GM13976 (cell line): ENCODE results near the gene OR2A12.

Source experiments
- DNase-seq: peaks from one replicate; pipeline ENCODE4 v3.0.0; 2012; ENCODE audit warnings: low spot score
- in situ Hi-C: fragments of 300-500 bp; cut with MboI; formaldehyde crosslinking; loops from one replicate; pipeline ENCODE4 v1.12.0; 2022; ENCODE audit warnings: low sequenced_read_pairs, mixed read lengths, inconsistent platforms; ENCODE audit not compliant: unreplicated experiment
- TF ChIP-seq, protein P1 (sequence below): IDR thresholded peaks from 2 replicates; pipeline ENCODE4 v1.5.1; 2012; ENCODE audit warnings: borderline replicate concordance, mild to moderate bottlenecking; ENCODE audit not compliant: insufficient read depth; ENCODE audit errors: extremely low read depth, missing control alignments, control extremely low read depth

The OR2A12 gene, protein sequence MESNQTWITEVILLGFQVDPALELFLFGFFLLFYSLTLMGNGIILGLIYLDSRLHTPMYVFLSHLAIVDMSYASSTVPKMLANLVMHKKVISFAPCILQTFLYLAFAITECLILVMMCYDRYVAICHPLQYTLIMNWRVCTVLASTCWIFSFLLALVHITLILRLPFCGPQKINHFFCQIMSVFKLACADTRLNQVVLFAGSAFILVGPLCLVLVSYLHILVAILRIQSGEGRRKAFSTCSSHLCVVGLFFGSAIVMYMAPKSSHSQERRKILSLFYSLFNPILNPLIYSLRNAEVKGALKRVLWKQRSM

DNA sequence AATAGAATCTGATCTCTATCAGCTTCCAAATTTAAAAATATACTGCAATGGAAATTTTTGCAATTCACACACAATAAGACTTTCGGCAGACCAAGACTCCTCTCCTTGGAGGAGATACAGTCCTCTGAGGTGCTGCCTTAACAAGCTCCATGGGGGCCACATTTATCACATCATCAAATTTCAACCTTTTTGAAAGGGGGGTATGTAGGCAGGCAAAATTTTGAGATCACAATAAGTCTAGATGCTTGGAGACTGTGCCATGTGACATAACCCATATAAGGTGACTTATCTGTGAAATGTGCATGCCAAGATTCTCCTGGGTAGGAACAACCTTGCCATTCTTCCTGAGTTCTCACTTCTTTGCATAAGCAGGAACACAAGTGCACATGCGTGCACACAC is at the start of gene OR2A12:
Gene OR2A12 (plus strand): TSS at position 301 of the 400 bp plus-strand sequence. CDS start 8,830 bp downstream, outside the sequence.
- in situ Hi-C loops = no loop called here
- TF ChIP-seq, protein P1, sequence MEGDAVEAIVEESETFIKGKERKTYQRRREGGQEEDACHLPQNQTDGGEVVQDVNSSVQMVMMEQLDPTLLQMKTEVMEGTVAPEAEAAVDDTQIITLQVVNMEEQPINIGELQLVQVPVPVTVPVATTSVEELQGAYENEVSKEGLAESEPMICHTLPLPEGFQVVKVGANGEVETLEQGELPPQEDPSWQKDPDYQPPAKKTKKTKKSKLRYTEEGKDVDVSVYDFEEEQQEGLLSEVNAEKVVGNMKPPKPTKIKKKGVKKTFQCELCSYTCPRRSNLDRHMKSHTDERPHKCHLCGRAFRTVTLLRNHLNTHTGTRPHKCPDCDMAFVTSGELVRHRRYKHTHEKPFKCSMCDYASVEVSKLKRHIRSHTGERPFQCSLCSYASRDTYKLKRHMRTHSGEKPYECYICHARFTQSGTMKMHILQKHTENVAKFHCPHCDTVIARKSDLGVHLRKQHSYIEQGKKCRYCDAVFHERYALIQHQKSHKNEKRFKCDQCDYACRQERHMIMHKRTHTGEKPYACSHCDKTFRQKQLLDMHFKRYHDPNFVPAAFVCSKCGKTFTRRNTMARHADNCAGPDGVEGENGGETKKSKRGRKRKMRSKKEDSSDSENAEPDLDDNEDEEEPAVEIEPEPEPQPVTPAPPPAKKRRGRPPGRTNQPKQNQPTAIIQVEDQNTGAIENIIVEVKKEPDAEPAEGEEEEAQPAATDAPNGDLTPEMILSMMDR = no peak
- no peak for DNase-seq

DNA sequence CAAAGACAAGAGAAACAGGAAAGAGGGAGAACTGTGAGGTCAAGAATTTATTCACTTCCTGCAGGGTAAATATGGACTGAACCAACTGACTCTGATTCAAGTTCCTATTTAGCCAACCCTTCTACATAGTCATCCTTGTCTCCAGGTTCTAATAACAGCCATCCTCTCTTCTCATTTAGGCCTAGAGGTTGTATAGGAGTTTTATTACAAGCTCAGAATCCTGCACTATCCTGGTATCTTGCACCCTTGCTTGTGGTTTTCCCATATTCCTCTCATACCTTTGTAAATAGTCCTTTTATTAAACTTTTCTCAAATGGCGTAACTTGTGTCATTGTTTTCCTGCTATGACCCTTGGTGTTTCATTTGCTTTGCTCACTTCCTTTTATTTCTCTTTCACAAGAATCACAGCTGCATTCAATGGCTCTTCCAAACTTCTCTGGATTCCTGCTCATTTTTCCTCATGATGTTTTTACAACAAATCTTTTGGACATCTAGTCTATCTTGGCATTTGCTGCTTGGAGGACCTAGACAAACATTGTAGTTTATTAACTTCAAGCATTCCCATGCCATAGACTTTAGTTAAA is 49.7 kb upstream of the OR2A12 start:
- no peak for DNase-seq
- in situ Hi-C loops = no loop called here
- TF ChIP-seq, protein P1 = no peak

DNA sequence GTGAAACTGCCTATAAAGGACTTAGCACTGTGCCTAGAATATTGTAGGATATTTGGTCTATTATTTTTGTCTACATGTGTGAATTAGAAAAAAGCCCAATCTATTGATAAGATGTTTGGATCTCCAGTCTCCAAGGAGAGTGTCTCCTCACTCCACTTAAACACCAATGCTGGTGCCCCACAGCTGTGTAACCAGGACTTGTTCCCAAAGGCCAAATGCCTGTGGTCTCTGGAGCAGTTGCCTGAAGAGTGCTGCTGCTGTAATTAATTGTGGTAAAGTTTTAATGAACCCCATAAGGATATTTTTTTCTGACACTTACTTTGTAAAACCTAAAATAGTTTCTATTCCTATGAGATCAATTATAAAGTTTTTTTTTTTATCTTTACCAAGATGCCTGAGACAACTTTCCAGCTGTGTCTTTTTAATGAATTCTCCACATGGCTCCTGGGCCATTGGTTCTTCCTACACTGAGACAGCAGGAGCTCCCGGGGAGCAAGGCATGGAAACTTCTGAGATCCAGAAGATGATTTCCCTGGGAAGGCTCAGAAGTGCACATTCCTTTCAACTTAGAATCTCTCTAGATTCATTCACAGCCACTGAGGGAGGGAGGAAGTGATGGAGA is 48.6 kb upstream of the OR2A12 start:
- DNase-seq = no peak
- in situ Hi-C loops = no loop called here
- TF ChIP-seq, protein P1 = no peak

DNA sequence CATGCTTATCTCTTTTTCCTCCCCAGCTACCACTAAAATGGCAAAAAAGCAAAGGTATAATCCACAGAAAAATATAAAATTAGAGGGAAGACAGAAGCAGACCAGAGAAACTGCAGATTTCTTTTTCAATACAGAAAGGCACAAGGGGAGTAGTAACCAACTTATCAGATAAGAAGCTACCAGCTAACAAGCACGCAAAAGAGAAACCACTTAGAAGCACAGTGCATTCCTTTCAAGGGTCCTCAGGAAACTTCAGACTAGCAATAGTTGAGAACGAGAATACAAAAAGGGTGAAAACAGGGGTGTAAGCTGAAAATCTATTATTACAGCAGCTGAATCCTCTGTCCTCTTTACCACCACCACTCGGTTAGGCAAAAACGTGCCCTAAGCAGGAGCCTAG is 47.2 kb upstream of the OR2A12 start:
- DNase-seq = no peak
- TF ChIP-seq, protein P1 = no peak
- in situ Hi-C loops = no loop called here

DNA sequence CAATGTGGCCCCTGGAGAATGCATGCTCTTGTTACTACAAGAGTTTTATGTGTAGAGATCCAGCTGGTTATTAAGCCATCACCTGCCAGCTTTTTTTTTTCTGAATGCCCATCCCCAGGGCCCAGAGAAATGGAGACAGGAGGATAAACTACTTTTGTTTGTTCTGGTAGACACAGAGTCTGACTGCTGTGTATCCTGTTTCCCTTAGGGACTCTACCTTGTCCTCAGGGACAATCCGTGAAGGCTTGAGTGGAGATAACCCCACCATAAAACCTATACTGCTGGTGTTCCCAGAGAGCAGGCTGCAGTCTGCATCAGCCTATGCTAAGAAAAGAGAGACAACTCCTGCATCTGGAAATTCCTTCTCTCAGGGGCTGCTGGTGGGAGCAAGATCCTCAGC is 37.4 kb upstream of the OR2A12 start, which contains the start of gene OR2A5:
Gene OR2A5 (plus strand): TSS at position 301 of the 400 bp plus-strand sequence. CDS start 1,454 bp downstream, outside the sequence.
- TF ChIP-seq, protein P1 = no peak
- no peak for DNase-seq
- in situ Hi-C loops = no loop called here

DNA sequence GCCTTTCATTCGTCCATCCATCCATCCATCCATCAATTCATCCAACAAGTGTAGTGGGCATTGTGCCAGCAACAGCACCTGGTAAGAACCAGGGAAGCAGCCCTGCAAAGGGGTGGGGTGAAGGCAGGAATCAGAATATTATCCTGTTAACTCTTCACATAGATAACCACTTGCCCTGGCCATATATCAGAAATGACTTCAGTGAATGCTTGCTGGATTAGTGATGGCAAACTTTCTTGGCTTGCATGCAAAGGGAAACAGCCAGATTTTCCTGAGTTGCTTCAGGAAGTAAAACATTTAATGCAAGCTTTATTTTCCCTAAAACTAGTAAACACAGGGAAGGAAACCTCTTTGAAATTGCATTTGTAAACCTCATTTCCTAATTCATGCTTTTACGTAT is 36.6 kb upstream of the OR2A12 start:
- DNase-seq = no peak
- in situ Hi-C loops = no loop called here
- TF ChIP-seq, protein P1 = no peak
